IMR-90 (cell line): ENCODE data around the gene DISP1. TPM values are rescaled to one million over a fixed set of nuclear protein-coding genes. Genes with fewer than 3 reads are reported as not detected.

Source experiments
- ATAC-seq: fragments of 200-7000 bp; cut with Tn5 transposase; 2 replicates; pipeline ENCODE4 v1.9.1; 2020; ENCODE audit warnings: low read depth, mild to moderate bottlenecking, moderate library complexity
- BruUV-seq: library from RNA; stranded (reverse); fragments of 400-500 nt; replicated peaks from 2 replicates; lab custom pipeline; 2021; lab: Mats Ljungman, UMichigan
- CTCF ChIA-PET: fragments of 300-600 bp; formaldehyde crosslinking; extraction: SDS; loops from one replicate; lab custom pipeline; 2021; ENCODE audit warnings: antibody characterized with exemption; lab: Yijun Ruan, JAX
- POLR2A ChIA-PET: fragments of 300-600 bp; sonication (Branson Sonifier 250); formaldehyde crosslinking; loops from one replicate; lab custom pipeline; 2022; ENCODE audit warnings: antibody characterized with exemption; ENCODE audit not compliant: unreplicated experiment; lab: Charles Lee
- DNase-seq: peaks from one replicate; pipeline ENCODE4 v3.0.0; 2013
- H2AFZ ChIP-seq: replicated peaks from 2 replicates; pipeline ENCODE3; 2013; ENCODE audit warnings: low read length, mild to moderate bottlenecking; ENCODE audit not compliant: poor library complexity
- H2AK5ac ChIP-seq: 2 replicates; pipeline ENCODE4 v1.6.1; 2013; ENCODE audit warnings: low read depth, low read length, inconsistent platforms
- H2AK9ac ChIP-seq: replicated peaks from 2 replicates; pipeline ENCODE3; 2013; ENCODE audit warnings: mild to moderate bottlenecking, low read depth, low read length, moderate library complexity; ENCODE audit not compliant: poor library complexity
- H2BK120ac ChIP-seq: 2 replicates; pipeline ENCODE4 v1.6.1; 2013; ENCODE audit warnings: low read depth, low read length, inconsistent platforms
- H2BK15ac ChIP-seq: 3 replicates; pipeline ENCODE4 v1.6.1; 2013; ENCODE audit warnings: low read depth, low read length, inconsistent platforms
- H2BK20ac ChIP-seq: 2 replicates; pipeline ENCODE4 v1.6.1; 2013; ENCODE audit warnings: low read depth, mild to moderate bottlenecking, inconsistent platforms, low read length, moderate library complexity
- H2BK5ac ChIP-seq: 2 replicates; pipeline ENCODE4 v1.6.1; 2013; ENCODE audit warnings: mild to moderate bottlenecking, low read depth, low read length, inconsistent platforms; ENCODE audit not compliant: poor library complexity, severe bottlenecking
- H3K14ac ChIP-seq: replicated peaks from 2 replicates; pipeline ENCODE4 v1.6.1; 2013; ENCODE audit warnings: low read depth, low read length, inconsistent platforms
- H3K18ac ChIP-seq: 2 replicates; pipeline ENCODE4 v1.6.1; 2013; ENCODE audit warnings: low read depth, low read length, control low read depth
- H3K23ac ChIP-seq: 2 replicates; pipeline ENCODE4 v1.6.1; 2013; ENCODE audit warnings: low read depth, low read length, inconsistent platforms
- H3K27ac ChIP-seq: 2 replicates; pipeline ENCODE4 v1.5.1; 2013; ENCODE audit warnings: mild to moderate bottlenecking, control low read depth, low read length; ENCODE audit not compliant: insufficient read depth
- H3K27me3 ChIP-seq: 2 replicates; pipeline ENCODE4 v1.6.1; 2013; ENCODE audit warnings: low read length; ENCODE audit not compliant: control insufficient read depth, insufficient read depth
- H3K36me3 ChIP-seq: 2 replicates; pipeline ENCODE4 v1.6.1; 2013; ENCODE audit warnings: low read length, mixed read lengths; ENCODE audit not compliant: control insufficient read depth, insufficient read depth
- H3K4ac ChIP-seq: 2 replicates; pipeline ENCODE4 v1.6.1; 2013; ENCODE audit warnings: low read depth, low read length, inconsistent platforms
- H3K4me1 ChIP-seq: 2 replicates; pipeline ENCODE4 v1.6.1; 2013; ENCODE audit warnings: low read length, mixed read lengths; ENCODE audit not compliant: control insufficient read depth, insufficient read depth
- H3K4me2 ChIP-seq: 2 replicates; pipeline ENCODE4 v1.6.1; 2013; ENCODE audit warnings: low read depth, mild to moderate bottlenecking, control low read depth, low read length, moderate library complexity
- H3K4me3 ChIP-seq: 2 replicates; pipeline ENCODE4 v1.5.1; 2013; ENCODE audit warnings: low read depth, mild to moderate bottlenecking, control low read depth, low read length, moderate library complexity; ENCODE audit not compliant: insufficient read depth
- H3K56ac ChIP-seq: 2 replicates; pipeline ENCODE4 v1.6.1; 2013; ENCODE audit warnings: low read length, inconsistent platforms; ENCODE audit not compliant: insufficient read depth; ENCODE audit errors: extremely low read depth
- H3K79me1 ChIP-seq, 2 experiments: 2 replicates each; pipeline ENCODE4 v1.6.1; 2013; ENCODE audit warnings: low read length in 2 of 2, inconsistent platforms in 1 of 2, low read depth in 1 of 2
- H3K9ac ChIP-seq: 2 replicates; pipeline ENCODE4 v1.6.1; 2013; ENCODE audit warnings: low read depth, low read length, control low read depth
- H3K9me1 ChIP-seq: 2 replicates; pipeline ENCODE4 v1.6.1; 2013; ENCODE audit warnings: low read length, inconsistent platforms; ENCODE audit not compliant: insufficient read depth
- H3K9me3 ChIP-seq: 2 replicates; pipeline ENCODE4 v1.6.1; 2013; ENCODE audit warnings: low read length; ENCODE audit not compliant: control insufficient read depth, insufficient read depth
- H4K20me1 ChIP-seq: 2 replicates; pipeline ENCODE4 v1.6.1; 2013; ENCODE audit warnings: low read length, inconsistent platforms; ENCODE audit not compliant: insufficient read depth
- H4K5ac ChIP-seq: 2 replicates; pipeline ENCODE4 v1.6.1; 2013; ENCODE audit warnings: mild to moderate bottlenecking, low read depth, low read length, control low read depth
- H4K8ac ChIP-seq, 2 experiments: 2 replicates each; pipeline ENCODE4 v1.6.1; 2013; ENCODE audit warnings: low read depth in 2 of 2, low read length in 2 of 2, control low read depth in 1 of 2, inconsistent platforms in 1 of 2
- H4K91ac ChIP-seq: 2 replicates; pipeline ENCODE4 v1.6.1; 2013; ENCODE audit warnings: low read depth, low read length, inconsistent platforms; ENCODE audit not compliant: insufficient read depth
- CEBPB ChIP-seq: IDR thresholded peaks from 2 replicates; pipeline ENCODE4 v1.6.1; 2012; ENCODE audit warnings: low read depth, low read length, improper control_type of control experiment
- CHD1 ChIP-seq: IDR thresholded peaks from 2 replicates; pipeline ENCODE4 v1.6.1; 2012; ENCODE audit warnings: low read depth, low read length, improper control_type of control experiment
- CTCF ChIP-seq: conservative IDR thresholded peaks from 2 replicates; pipeline ENCODE4 v1.5.1; 2012; ENCODE audit warnings: mild to moderate bottlenecking, low read depth, low read length, improper control_type of control experiment
- FOS ChIP-seq: fragments of 150-350 bp; IDR thresholded peaks from 2 replicates; pipeline ENCODE4 v1.6.1; 2016; ENCODE audit warnings: low read depth, low read length
- POLR2A ChIP-seq: IDR thresholded peaks from 2 replicates; pipeline ENCODE4 v1.6.1; 2012; ENCODE audit warnings: mild to moderate bottlenecking, low read depth, low read length
- RCOR1 ChIP-seq: IDR thresholded peaks from 2 replicates; pipeline ENCODE4 v1.6.1; 2012; ENCODE audit warnings: mild to moderate bottlenecking, low read length, improper control_type of control experiment; ENCODE audit not compliant: insufficient replicate concordance
- SMC3 ChIP-seq: fragments of 150-350 bp; IDR thresholded peaks from 2 replicates; pipeline ENCODE4 v1.6.1; 2016; ENCODE audit warnings: low read depth, mild to moderate bottlenecking, antibody characterized with exemption, low read length, moderate library complexity
- USF2 ChIP-seq: fragments of 150-350 bp; IDR thresholded peaks from 2 replicates; pipeline ENCODE4 v1.6.1; 2017; ENCODE audit warnings: mild to moderate bottlenecking, antibody characterized with exemption, low read length, low read depth
- dilution Hi-C: fragments of 300-500 bp; cut with HindIII; formaldehyde crosslinking; loops from one replicate; pipeline ENCODE4 v1.14.3; 2018; ENCODE audit warnings: low sequenced_read_pairs; ENCODE audit not compliant: unreplicated experiment
- in situ Hi-C: fragments of 300-500 bp; cut with MboI; formaldehyde crosslinking; loops from 3 replicates; pipeline ENCODE4 v1.14.3; 2019; ENCODE audit warnings: low sequenced_read_pairs, inconsistent platforms, mixed read lengths
- intact Hi-C: fragments of 100-400 bp; cut with micrococcal nuclease; formaldehyde crosslinking; loops from 2 replicates; pipeline ENCODE4 v1.10.0; 2022
- polyA plus RNA-seq, 3 experiments: library from polyadenylated mRNA; depleted of rRNA; stranded (reverse); fragments of >200 nt; gene quantifications; 2 replicates each; pipeline ENCODE4 v1.2.3, GENCODE V29; 2012; ENCODE audit warnings: low replicate concordance in 1 of 3
- total RNA-seq: library from RNA; depleted of rRNA; stranded (reverse); fragments of >200 nt; gene quantifications from 2 replicates; pipeline ENCODE4 v1.2.3, GENCODE V29; 2012

DISP1 gene
- total and polyA plus RNA-seq, 2 of the 4 experiments (the other 2 are of a cell fraction) = 3.3 to 5.2 TPM

GRCh38 chr1:222829868-222830267 is 15.0 kb downstream of the DISP1 start:
- Histone ChIP-seq H3K9me3 (no peaks in the 10 kb centered on the region), H2BK120ac (no peak overlapping the region), H3K36me3 (no peaks in the 10 kb centered on the region), H2AFZ (no peak overlapping the region), H3K4me2 (no peak overlapping the region), H3K14ac (no peak overlapping the region), H3K79me1 (peaks cover 3 to 4% of the 10 kb centered on the region in 2 experiments), H2AK5ac (no peak overlapping the region), H3K4me1 (peaks cover 8% of the 10 kb centered on the region), H3K4ac (no peak overlapping the region), H3K27me3 (no peaks in the 10 kb centered on the region), H4K91ac (no peak overlapping the region), H4K5ac (no peak overlapping the region), H3K4me3 (no peak overlapping the region), H2BK15ac (no peak overlapping the region), H2AK9ac (no peak overlapping the region), H3K27ac (no peak overlapping the region), H3K56ac (no peak overlapping the region), H3K18ac (no peak overlapping the region), H3K9ac (no peak overlapping the region), H2BK20ac (no peak overlapping the region), H4K8ac (no peak overlapping the region), H2BK5ac (no peak overlapping the region), H3K23ac (no peak overlapping the region), H4K20me1 (no peaks in the 10 kb centered on the region), H3K9me1 (no peaks in the 10 kb centered on the region)
- DNase-seq (peak; percentile 82), ATAC-seq (peak; percentile 77)
- intact Hi-C loops (no loop called here), dilution Hi-C loops (no loop called here), in situ Hi-C loops (no loop called here)
- ChIA-PET CTCF (interaction anchor here (1.0 kb wide), 1 partner anchor 19 kb away, joined by 3 read pairs; no protein-coding TSS in a partner anchor), POLR2A (no interaction called here)
- TF ChIP-seq CTCF (no peak), CHD1 (no peak), POLR2A (no peak), RCOR1 (no peak), CEBPB (no peak), FOS (no peak), USF2 (peak; percentile 67; the same call in 1 of the 2 replicates), SMC3 (no peak)
- BruUV-seq = no TSS peak
